B cell (primary cell): ENCODE measurements around the gene ARTN.

Source experiments
- EZH2 ChIP-seq: IDR thresholded peaks from 2 replicates; pipeline ENCODE4 v1.6.1; 2012; ENCODE audit warnings: borderline replicate concordance, low read depth, mild to moderate bottlenecking, moderate library complexity, low read length; ENCODE audit not compliant: insufficient read depth, poor library complexity, severe bottlenecking
- TF ChIP-seq, protein P1 (sequence below): fragments of 200-600 bp; IDR thresholded peaks from one replicate; pipeline ENCODE4 v1.8.0; 2022; ENCODE audit warnings: antibody characterized with exemption, mild to moderate bottlenecking

DNA sequence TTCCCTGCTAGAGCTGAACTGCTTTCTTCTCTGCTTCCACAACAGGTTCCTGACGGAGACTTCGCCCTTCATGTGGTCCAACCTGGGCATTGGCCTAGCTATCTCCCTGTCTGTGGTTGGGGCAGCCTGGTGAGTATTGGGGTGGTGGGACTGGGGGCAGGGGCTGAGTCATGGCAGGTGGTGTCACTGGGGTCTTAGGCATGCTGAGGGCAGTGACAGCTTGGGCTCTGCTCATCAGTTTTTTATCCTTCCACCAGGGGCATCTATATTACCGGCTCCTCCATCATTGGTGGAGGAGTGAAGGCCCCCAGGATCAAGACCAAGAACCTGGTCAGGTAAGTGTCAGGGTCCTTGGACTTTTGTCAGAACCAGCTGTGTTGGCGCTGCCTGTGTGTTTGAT is 42.4 kb downstream of the ARTN start:
- TF ChIP-seq, protein P1, sequence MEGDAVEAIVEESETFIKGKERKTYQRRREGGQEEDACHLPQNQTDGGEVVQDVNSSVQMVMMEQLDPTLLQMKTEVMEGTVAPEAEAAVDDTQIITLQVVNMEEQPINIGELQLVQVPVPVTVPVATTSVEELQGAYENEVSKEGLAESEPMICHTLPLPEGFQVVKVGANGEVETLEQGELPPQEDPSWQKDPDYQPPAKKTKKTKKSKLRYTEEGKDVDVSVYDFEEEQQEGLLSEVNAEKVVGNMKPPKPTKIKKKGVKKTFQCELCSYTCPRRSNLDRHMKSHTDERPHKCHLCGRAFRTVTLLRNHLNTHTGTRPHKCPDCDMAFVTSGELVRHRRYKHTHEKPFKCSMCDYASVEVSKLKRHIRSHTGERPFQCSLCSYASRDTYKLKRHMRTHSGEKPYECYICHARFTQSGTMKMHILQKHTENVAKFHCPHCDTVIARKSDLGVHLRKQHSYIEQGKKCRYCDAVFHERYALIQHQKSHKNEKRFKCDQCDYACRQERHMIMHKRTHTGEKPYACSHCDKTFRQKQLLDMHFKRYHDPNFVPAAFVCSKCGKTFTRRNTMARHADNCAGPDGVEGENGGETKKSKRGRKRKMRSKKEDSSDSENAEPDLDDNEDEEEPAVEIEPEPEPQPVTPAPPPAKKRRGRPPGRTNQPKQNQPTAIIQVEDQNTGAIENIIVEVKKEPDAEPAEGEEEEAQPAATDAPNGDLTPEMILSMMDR, result no peak
- TF ChIP-seq EZH2, result no peak
